ENCODE measurements around the gene TMEM212. TPM values are rescaled to one million over a fixed set of nuclear protein-coding genes. Genes with fewer than 3 reads are reported as not detected.

Gene TMEM212
- total and polyA plus RNA-seq, 2 experiments from 2014 or later = not detected

GRCh38 chr3:171801738-171802589 is 41.2 kb upstream of the TMEM212 start:
- TF ChIP-seq CTCF (IDR thresholded peaks at IDR 0.05; ENCODE audit: low read depth, low read length) = no peak
- Histone ChIP-seq H3K9me3 (ENCODE audit: low read depth) (no peaks in the 10 kb centered on the region), H3K27me3 (no peaks in the 10 kb centered on the region), H3K4me3 (no peak overlapping the region), H3K36me3 (no peaks in the 10 kb centered on the region), H3K27ac (no peak overlapping the region), H3K4me1 (ENCODE audit: low read depth) (no peaks in the 10 kb centered on the region)
- DNase-seq (ENCODE audit: low read depth in 1 of 2, low spot score in 1 of 2) = peak in 1 of 2 donors; percentile 91

- no peak for TF ChIP-seq CTCF (IDR thresholded peaks at IDR 0.05; ENCODE audit: low read depth, low read length)
- no peaks in the 10 kb centered on the region for H3K36me3 ChIP-seq
- H3K4me3 ChIP-seq = no peak overlapping the region
- no peak overlapping the region for H3K27ac ChIP-seq
- no peak for DNase-seq (ENCODE audit: low read depth in 1 of 2, low spot score in 1 of 2)
- H3K9me3 ChIP-seq (ENCODE audit: low read depth) = no peaks in the 10 kb centered on the region
- H3K4me1 ChIP-seq (ENCODE audit: low read depth) = no peaks in the 10 kb centered on the region
- no peaks in the 10 kb centered on the region for H3K27me3 ChIP-seq
Measured at GRCh38 chr3:171802590-171802956, 40.6 kb upstream of the TMEM212 start.

GRCh38 chr3:171803044-171803443 is 40.1 kb upstream of the TMEM212 start:
- no peaks in the 10 kb centered on the region for H3K36me3 ChIP-seq
- H3K27me3 ChIP-seq = no peaks in the 10 kb centered on the region
- no peaks in the 10 kb centered on the region for H3K4me1 ChIP-seq (ENCODE audit: low read depth)
- TF ChIP-seq CTCF (IDR thresholded peaks at IDR 0.05; ENCODE audit: low read depth, low read length) = no peak
- no peak for DNase-seq (ENCODE audit: low read depth in 1 of 2, low spot score in 1 of 2)
- H3K9me3 ChIP-seq (ENCODE audit: low read depth) = no peaks in the 10 kb centered on the region
- H3K4me3 ChIP-seq = no peak overlapping the region
- no peak overlapping the region for H3K27ac ChIP-seq

- Histone ChIP-seq H3K4me1 (ENCODE audit: low read depth) (peaks cover 3% of the 10 kb centered on the region), H3K36me3 (no peaks in the 10 kb centered on the region), H3K9me3 (ENCODE audit: low read depth) (no peaks in the 10 kb centered on the region), H3K27ac (no peak overlapping the region), H3K4me3 (no peak overlapping the region), H3K27me3 (no peaks in the 10 kb centered on the region)
- no peak for TF ChIP-seq CTCF (IDR thresholded peaks at IDR 0.05; ENCODE audit: low read depth, low read length)
- DNase-seq (ENCODE audit: low read depth in 1 of 2, low spot score in 1 of 2) = peak in 1 of 2 donors; percentile 68
Measured at GRCh38 chr3:171804618-171805389, 38.3 kb upstream of the TMEM212 start.

GRCh38 chr3:171805687-171806086 is 37.5 kb upstream of the TMEM212 start:
- no peaks in the 10 kb centered on the region for H3K9me3 ChIP-seq (ENCODE audit: low read depth)
- H3K27me3 ChIP-seq = no peaks in the 10 kb centered on the region
- no peak for TF ChIP-seq CTCF (IDR thresholded peaks at IDR 0.05; ENCODE audit: low read depth, low read length)
- H3K36me3 ChIP-seq = no peaks in the 10 kb centered on the region
- DNase-seq (ENCODE audit: low read depth in 1 of 2, low spot score in 1 of 2) = no peak
- peaks cover 3% of the 10 kb centered on the region for H3K4me1 ChIP-seq (ENCODE audit: low read depth)
- H3K4me3 ChIP-seq = no peak overlapping the region
- no peak overlapping the region for H3K27ac ChIP-seq

Measured in cardiac muscle cell (in vitro differentiated cells and primary cell).